Mesothelial cell of epicardium (in vitro differentiated cells): ENCODE results near the gene APRT. TPM values are rescaled to one million over a fixed set of nuclear protein-coding genes. Genes with fewer than 3 reads are reported as not detected.

Source experiments
- DNase-seq, 2 experiments: peaks; one replicate each; pipeline ENCODE4 v3.0.0; 2021; ENCODE audit warnings: low spot score in 2 of 2; ENCODE audit not compliant: unreplicated experiment in 2 of 2
- H3K27ac Mint-ChIP-seq: 2 replicates; pipeline ENCODE4 v1.8.0; 2021; ENCODE audit warnings: mixed read lengths
- H3K27me3 Mint-ChIP-seq: 2 replicates; pipeline ENCODE4 v1.8.0; 2021; ENCODE audit warnings: low read depth, mixed read lengths
- H3K36me3 Mint-ChIP-seq: 2 replicates; pipeline ENCODE4 v1.8.0; 2021; ENCODE audit warnings: mixed read lengths
- H3K4me1 Mint-ChIP-seq: 2 replicates; pipeline ENCODE4 v1.8.0; 2021; ENCODE audit warnings: mixed read lengths
- H3K4me3 Mint-ChIP-seq: 2 replicates; pipeline ENCODE4 v1.8.0; 2021; ENCODE audit warnings: mild to moderate bottlenecking, moderate library complexity, mixed read lengths
- H3K9me3 Mint-ChIP-seq: 2 replicates; pipeline ENCODE4 v1.8.0; 2021; ENCODE audit warnings: mixed read lengths
- CTCF ChIP-seq: fragments of 200-600 bp; sonication (generic); IDR thresholded peaks from one replicate; pipeline ENCODE4 v1.5.0; 2021; ENCODE audit warnings: antibody characterized with exemption; ENCODE audit not compliant: unreplicated experiment
- total RNA-seq: library from RNA; stranded (reverse); gene quantifications from 3 replicates; pipeline ENCODE4 v1.2.1, GENCODE V29; 2021

Gene APRT
- total RNA-seq, 1 donor from 2014 or later: 96.2 TPM

GRCh38 chr16:88836791-88837190 lies 25.1 kb upstream of the APRT start:
- no peak overlapping the region for H3K4me3 Mint-ChIP-seq
- H3K4me1 Mint-ChIP-seq: no peaks in the 10 kb centered on the region
- no peak for TF ChIP-seq CTCF
- H3K27me3 Mint-ChIP-seq: no peaks in the 10 kb centered on the region
- no peak for DNase-seq
- peaks cover 4% of the 10 kb centered on the region for H3K36me3 Mint-ChIP-seq
- no peaks in the 10 kb centered on the region for H3K9me3 Mint-ChIP-seq
- H3K27ac Mint-ChIP-seq: no peak overlapping the region

GRCh38 chr16:88835818-88836217 lies 24.1 kb upstream of the APRT start:
- no peak overlapping the region for H3K27ac Mint-ChIP-seq
- TF ChIP-seq CTCF: no peak
- peaks cover 4% of the 10 kb centered on the region for H3K36me3 Mint-ChIP-seq
- no peaks in the 10 kb centered on the region for H3K27me3 Mint-ChIP-seq
- H3K4me3 Mint-ChIP-seq: no peak overlapping the region
- H3K4me1 Mint-ChIP-seq: no peaks in the 10 kb centered on the region
- H3K9me3 Mint-ChIP-seq: no peaks in the 10 kb centered on the region
- DNase-seq: no peak

- Mint-ChIP-seq H3K36me3 (peaks cover 4% of the 10 kb centered on the region), H3K4me1 (no peaks in the 10 kb centered on the region), H3K27ac (no peak overlapping the region), H3K27me3 (no peaks in the 10 kb centered on the region), H3K9me3 (no peaks in the 10 kb centered on the region), H3K4me3 (no peak overlapping the region)
- no peak for TF ChIP-seq CTCF
- DNase-seq: no peak
Measured at GRCh38 chr16:88835383-88835782, 23.7 kb upstream of the APRT start.

- Mint-ChIP-seq H3K4me1 (peaks cover 2% of the 10 kb centered on the region), H3K36me3 (peaks cover 4% of the 10 kb centered on the region), H3K9me3 (no peaks in the 10 kb centered on the region), H3K27me3 (no peaks in the 10 kb centered on the region), H3K4me3 (no peak overlapping the region), H3K27ac (no peak overlapping the region)
- no peak for DNase-seq
- TF ChIP-seq CTCF: no peak
Measured at GRCh38 chr16:88834670-88835069, 22.9 kb upstream of the APRT start.

GRCh38 chr16:88833086-88833485 lies 21.4 kb upstream of the APRT start:
- Mint-ChIP-seq H3K36me3 (peaks cover 4% of the 10 kb centered on the region), H3K27me3 (no peaks in the 10 kb centered on the region), H3K27ac (no peak overlapping the region), H3K9me3 (no peaks in the 10 kb centered on the region), H3K4me1 (peaks cover 2% of the 10 kb centered on the region), H3K4me3 (no peak overlapping the region)
- TF ChIP-seq CTCF: no peak
- DNase-seq: no peak

- no peaks in the 10 kb centered on the region for H3K9me3 Mint-ChIP-seq
- no peaks in the 10 kb centered on the region for H3K27me3 Mint-ChIP-seq
- DNase-seq: no peak
- no peak overlapping the region for H3K27ac Mint-ChIP-seq
- peaks cover 4% of the 10 kb centered on the region for H3K36me3 Mint-ChIP-seq
- TF ChIP-seq CTCF: no peak
- H3K4me1 Mint-ChIP-seq: peaks cover 2% of the 10 kb centered on the region
- H3K4me3 Mint-ChIP-seq: no peak overlapping the region
Measured at GRCh38 chr16:88831838-88832237, 20.1 kb upstream of the APRT start.
